Epithelial cell of esophagus (primary cell): Measurements from ENCODE around the gene ANAPC7.

Experiments
- DNase-seq: peaks from one replicate; pipeline ENCODE4 v3.0.0; 2010; ENCODE audit warnings: low read depth
- H3K4me3 ChIP-seq: 2 replicates; pipeline ENCODE4 v1.5.1; 2011; ENCODE audit warnings: mild to moderate bottlenecking, low read length, control low read depth
- TF ChIP-seq, protein P1 (sequence below): IDR thresholded peaks from 2 replicates; pipeline ENCODE4 v1.5.1; 2011; ENCODE audit warnings: low read depth, mild to moderate bottlenecking, low read length, control low read depth, inconsistent platforms; ENCODE audit not compliant: insufficient read depth; ENCODE audit errors: missing control alignments

The ANAPC7 gene

GRCh38 chr12:110372056-110372425 is 31.5 kb downstream of the ANAPC7 start:
- TF ChIP-seq, protein P1, sequence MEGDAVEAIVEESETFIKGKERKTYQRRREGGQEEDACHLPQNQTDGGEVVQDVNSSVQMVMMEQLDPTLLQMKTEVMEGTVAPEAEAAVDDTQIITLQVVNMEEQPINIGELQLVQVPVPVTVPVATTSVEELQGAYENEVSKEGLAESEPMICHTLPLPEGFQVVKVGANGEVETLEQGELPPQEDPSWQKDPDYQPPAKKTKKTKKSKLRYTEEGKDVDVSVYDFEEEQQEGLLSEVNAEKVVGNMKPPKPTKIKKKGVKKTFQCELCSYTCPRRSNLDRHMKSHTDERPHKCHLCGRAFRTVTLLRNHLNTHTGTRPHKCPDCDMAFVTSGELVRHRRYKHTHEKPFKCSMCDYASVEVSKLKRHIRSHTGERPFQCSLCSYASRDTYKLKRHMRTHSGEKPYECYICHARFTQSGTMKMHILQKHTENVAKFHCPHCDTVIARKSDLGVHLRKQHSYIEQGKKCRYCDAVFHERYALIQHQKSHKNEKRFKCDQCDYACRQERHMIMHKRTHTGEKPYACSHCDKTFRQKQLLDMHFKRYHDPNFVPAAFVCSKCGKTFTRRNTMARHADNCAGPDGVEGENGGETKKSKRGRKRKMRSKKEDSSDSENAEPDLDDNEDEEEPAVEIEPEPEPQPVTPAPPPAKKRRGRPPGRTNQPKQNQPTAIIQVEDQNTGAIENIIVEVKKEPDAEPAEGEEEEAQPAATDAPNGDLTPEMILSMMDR = no peak
- DNase-seq = no peak
- H3K4me3 ChIP-seq = no peak overlapping the region

DNA sequence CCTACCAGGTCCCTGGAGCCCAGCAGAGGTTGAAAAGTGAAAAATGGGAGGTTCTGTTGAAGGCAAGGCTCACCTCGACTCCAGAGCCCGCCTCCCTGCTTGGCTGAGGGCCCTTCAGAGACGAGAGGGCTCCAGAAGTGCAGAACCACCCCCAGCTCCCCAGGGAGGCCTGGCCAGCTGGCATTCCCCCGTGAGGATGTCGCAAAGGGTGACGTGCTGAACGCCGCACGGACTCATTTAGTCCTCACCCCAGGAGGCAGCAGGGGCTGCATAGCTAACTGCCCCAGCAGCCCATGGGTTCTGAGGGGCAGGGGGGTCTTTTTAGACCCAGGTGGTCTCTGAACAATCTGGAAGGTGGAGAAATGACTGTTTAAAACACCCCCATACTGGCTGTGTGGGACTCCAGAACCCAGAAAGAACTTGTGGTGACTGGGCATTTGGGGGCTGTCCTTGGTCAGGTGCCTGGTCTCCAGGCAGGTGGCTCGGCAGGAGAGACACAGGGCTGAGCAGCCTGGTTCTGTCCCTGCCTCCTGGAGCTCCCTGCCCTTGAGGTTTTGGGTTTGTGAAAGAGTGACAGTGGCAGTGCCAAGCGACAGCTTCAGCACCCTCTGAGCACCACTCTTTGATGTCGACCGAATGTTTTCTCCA is 32.0 kb downstream of the ANAPC7 start:
- H3K4me3 ChIP-seq = no peak overlapping the region
- TF ChIP-seq, protein P1 = no peak
- no peak for DNase-seq

GRCh38 chr12:110370732-110371231 is 32.7 kb downstream of the ANAPC7 start:
- no peak overlapping the region for H3K4me3 ChIP-seq
- TF ChIP-seq, protein P1 = no peak
- DNase-seq = peak; percentile 97

GRCh38 chr12:110369992-110370391 is 33.5 kb downstream of the ANAPC7 start:
- DNase-seq = no peak
- no peak overlapping the region for H3K4me3 ChIP-seq
- TF ChIP-seq, protein P1 = no peak

- TF ChIP-seq, protein P1 = no peak
- no peak for DNase-seq
- H3K4me3 ChIP-seq = no peak overlapping the region
These were observed 36.2 kb downstream of the ANAPC7 start for GRCh38 chr12:110367181-110367864.

GRCh38 chr12:110366321-110367142 is 37.0 kb downstream of the ANAPC7 start:
- no peak overlapping the region for H3K4me3 ChIP-seq
- DNase-seq = no peak
- TF ChIP-seq, protein P1 = no peak
